Measurements from ENCODE around the gene PCED1B.

GRCh38 chr12:47107446-47107845 is 28.0 kb downstream of the PCED1B start:
- no peak for TF ChIP-seq IRF1 (CRISPR knock-in tag; IDR thresholded peaks at IDR 0.05)
- TF ChIP-seq ELF4 (CRISPR knock-in tag; IDR thresholded peaks at IDR 0.05; ENCODE audit: low read depth) = no peak
- no peak for TF ChIP-seq E2F1 (CRISPR knock-in tag; IDR thresholded peaks at IDR 0.05)
- no peak for TF ChIP-seq GABPB1 (CRISPR knock-in tag; IDR thresholded peaks at IDR 0.05)
- TF ChIP-seq FOXJ3 (CRISPR knock-in tag; IDR thresholded peaks at IDR 0.05; ENCODE audit: borderline replicate concordance) = no peak
- TF ChIP-seq CTCF (IDR thresholded peaks at IDR 0.05) = no peak
- no peak for TF ChIP-seq CDX4 (CRISPR knock-in tag; IDR thresholded peaks at IDR 0.05; ENCODE audit: borderline replicate concordance)
- no peak for TF ChIP-seq TCF7 (CRISPR knock-in tag; IDR thresholded peaks at IDR 0.05; ENCODE audit: low read depth)
- no peak for TF ChIP-seq NR1H2 (CRISPR knock-in tag; IDR thresholded peaks at IDR 0.05)
- TF ChIP-seq CREB1 (CRISPR knock-in tag; IDR thresholded peaks at IDR 0.05) = no peak
- TF ChIP-seq SP1 (CRISPR knock-in tag; conservative IDR thresholded peaks at IDR 0.05) = no peak
- no peak for TF ChIP-seq AFF4 (CRISPR knock-in tag; IDR thresholded peaks at IDR 0.05; ENCODE audit: borderline replicate concordance)

All from WTC11 (cell line).